ENCODE measurements around the gene DYRK1A. TPM values are rescaled to one million over a fixed set of nuclear protein-coding genes. Genes with fewer than 3 reads are reported as not detected.
"Not testable (repeated sequence)": the region's sequence is repeated elsewhere in the genome, so short reads cannot be mapped to it uniquely, and the experiment has no call there.

Gene DYRK1A
- polyA plus RNA-seq, 3 donors: 60.4 to 74.4 (median 66.5) TPM

- not testable (repeated sequence) for DNase-seq
Observed at GRCh38 chr21:37524944-37525343, 158.4 kb downstream of the DYRK1A start.

DNA sequence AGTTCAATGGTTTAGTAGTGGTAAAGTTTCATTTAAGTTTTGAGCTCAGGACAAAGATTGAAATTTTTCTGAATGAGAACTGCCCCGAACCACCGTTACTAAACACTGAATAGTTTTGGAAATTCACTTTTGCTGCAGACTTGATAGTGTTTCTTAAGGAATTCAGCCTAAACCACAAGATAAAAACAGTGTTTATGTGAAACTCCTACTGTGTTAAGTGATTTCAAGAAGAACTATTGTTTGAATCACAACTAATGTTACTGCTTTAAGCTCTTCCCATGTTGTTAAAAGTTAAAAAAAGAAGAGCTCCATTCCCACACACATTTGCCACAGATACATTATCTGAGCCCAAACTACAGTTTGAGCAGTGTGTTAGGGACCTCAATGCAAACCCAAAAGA, 159.2 kb downstream of the DYRK1A start:
- DNase-seq: no peak

- DNase-seq: no peak
Observed at GRCh38 chr21:37527103-37527502, 160.5 kb downstream of the DYRK1A start.

DNA sequence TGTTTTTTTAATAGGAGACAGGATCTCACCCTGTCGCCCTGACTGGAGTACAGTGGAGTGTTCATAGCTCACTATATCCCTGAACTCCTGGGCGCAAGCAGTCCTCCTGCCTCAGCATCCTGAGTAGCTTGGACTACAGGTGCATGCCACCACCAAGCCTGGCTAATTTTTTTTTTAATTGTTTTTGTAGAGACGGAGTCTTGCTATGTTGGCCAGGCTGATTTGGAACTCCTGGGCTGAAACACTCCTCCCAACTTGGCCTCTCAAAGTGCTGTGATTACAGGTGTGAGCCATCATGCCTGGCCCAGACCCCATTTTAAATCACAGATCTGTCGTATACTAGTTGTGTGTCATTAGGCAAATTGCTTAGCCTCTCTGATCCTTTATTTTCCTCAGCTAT, 161.1 kb downstream of the DYRK1A start:
- no peak for DNase-seq

DNA sequence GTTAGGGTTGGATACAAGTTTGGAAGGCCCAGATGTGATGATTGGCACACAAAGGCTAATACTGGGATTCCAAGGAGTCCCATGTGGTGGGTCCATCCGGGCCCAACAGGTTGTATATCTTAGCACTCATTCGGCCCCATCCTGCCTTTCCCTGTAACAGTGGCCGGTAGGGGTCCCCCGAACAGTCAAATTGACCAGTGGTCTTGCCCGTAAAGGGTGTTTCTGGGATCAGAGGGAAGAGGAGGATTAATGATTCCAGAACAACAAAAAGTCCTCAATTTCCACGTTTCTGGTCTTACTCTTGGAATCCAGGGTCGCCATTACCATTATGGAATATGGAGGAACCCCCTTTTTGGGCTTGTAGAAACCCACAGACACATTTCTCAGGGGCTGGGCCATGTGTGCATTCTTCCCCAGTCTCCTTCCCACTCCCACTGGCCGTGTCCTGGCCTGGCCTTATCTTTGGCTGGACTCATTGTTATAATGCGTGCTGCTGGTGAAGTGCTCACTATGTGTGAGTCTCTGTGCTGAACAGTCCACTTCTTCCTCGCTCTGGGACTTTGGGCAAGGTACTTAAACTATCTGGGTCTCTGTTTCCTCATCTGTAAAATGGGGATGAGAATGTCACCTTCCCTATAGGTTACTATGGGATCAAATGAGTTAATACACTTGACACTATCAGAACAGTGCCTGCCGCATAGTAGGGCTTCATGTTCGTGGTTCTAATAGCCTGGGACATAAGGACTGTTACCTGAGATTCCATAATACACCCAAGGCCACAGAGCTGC, 161.8 kb downstream of the DYRK1A start:
- no peak for DNase-seq

- DNase-seq: no peak
Observed at GRCh38 chr21:37529649-37530048, 163.1 kb downstream of the DYRK1A start.

GRCh38 chr21:37530901-37531351, 164.4 kb downstream of the DYRK1A start:
- peak; percentile 33 for DNase-seq

DNA sequence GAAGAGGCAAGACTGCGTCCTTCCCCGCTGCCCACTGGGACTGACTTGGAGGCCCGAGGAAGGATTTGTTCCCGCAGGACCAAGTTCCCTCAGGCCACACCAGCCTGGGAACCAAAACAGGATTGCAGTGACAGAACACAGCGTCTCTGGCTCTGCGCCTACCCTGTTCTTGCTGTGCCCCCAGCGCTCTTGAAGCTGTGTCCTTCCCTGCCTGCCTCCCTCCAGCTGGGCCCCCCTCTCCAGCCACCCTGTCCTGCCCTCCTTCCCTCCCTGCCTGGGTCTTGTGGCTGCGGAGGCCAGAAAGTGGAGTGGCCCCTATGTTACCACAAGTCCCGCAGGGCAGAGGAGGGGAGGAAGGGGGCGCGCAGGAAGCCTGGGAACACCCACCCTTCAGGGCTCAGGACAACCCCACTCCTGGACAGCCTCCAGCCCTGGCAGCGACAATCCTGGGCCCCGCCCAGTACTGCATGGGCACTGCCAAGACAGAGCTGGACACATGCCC, 164.9 kb downstream of the DYRK1A start:
- no peak for DNase-seq

GRCh38 chr21:37532868-37533780, 166.6 kb downstream of the DYRK1A start:
- no peak for DNase-seq

DNA sequence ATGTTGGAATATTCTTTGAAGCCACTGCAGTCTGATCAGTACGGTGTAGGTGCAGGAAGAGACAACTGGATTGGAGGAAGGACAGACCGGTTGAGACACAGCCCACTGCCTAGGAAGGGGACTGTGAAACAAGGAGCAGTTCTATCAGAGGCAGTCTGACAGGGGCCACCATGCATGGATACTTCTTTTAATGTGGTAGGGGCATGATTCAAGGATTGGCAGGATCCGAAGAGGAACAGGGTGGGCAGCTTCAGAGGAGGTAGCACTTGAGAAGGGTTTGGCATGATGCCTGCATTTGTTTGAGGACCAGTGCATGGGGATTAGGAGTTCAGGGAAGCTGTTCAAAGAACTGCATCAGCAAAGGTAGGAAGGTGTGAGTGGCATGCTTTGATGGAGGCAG, 167.9 kb downstream of the DYRK1A start:
- no peak for DNase-seq

DNA sequence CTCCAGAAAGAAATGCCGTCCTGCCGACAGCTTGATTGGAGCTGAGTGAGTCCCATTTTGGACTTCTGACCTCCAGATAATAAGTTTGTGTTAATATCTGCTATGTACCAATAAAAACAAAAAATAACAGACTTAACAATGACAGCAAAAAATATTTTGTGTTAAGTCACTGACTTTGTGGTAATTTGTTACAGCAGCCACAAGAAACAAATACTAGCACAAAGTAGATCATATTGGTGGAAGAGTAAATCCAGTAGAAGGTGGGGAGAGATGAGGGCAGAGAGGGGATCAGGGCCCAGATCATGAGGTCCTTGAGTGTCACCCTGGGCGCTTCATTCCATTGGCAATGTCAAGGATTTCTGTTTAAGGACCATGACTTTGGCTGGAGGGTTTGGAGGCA, 168.6 kb downstream of the DYRK1A start:
- DNase-seq: no peak

GRCh38 chr21:37535672-37536071, 169.1 kb downstream of the DYRK1A start:
- DNase-seq: no peak

- DNase-seq: no peak
Observed at GRCh38 chr21:37536616-37537278, 170.2 kb downstream of the DYRK1A start.

DNA sequence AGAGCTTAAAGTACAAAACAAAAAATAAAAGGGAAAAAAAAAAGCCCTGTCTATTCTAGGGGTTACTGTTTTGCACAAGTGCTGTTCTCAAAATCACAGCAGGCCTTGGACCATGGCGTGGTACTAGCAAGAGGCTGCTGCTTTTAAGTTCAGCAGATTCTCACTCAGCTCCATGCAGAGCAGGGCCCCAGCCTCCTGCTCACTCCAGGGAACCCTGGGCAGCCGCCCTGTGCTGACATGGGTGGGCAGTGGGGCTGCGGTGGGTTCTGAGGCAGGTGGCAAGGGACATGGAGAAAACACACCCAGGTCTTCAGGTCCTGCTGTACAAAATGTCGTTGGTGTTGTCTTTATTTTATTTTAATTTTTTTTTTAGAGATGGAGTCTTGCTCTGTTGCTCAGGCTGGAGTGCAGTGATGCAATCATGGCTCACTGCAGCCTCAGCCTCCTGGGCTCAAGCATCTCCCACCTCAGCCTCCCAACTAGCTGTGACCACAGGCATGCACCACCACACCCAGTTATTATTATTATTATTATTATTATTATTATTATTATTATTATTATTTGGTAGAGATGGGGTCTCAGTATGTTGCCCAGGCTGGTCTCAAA, 170.9 kb downstream of the DYRK1A start:
- DNase-seq: no peak

DNA sequence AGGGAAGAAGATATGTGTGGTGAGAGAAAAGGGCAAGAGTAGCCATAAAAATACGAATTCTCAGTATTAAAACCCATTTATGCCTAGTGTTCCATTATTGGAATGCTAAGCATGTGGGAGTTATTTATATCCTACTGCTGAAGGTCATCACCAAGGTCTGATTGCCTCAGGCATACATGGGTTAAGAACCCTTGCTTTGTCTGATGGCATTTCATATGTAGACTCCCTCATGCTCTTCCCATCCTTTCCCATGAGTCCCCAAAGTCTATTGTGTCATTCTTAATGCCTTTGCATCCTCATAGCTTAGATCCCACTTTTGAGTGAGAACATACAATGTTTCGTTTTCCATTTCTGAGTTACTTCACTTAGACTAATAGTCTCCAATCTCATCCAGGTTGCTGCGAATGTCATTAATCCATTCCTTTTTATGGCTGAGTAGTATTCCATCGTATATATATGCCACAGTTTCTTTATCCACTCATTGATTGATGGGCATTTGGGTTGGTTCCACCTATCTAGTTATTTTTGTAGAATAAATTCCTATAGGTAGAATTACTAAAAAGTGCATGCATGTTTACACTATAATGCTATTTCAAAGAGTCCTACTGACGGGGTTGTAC, 172.5 kb downstream of the DYRK1A start:
- DNase-seq: no peak

DNA sequence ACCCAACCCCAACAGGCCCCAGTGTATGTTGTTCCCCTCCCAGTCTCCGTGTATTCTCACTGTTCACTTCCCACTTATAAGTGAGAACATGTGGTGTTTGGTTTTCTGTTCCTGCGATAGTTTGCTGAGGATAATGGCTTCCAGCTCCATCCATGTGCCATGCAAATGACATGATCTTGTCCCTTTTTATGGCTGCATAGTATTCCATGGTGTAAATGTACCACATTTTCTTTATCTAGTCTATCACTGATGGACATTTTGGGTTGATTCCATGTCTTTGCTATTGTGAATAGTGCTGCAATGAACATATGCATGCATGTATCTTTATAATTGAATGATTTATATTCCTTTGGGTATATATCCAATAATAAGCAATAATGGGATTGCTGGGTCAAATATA, 174.6 kb downstream of the DYRK1A start:
- DNase-seq: not testable (repeated sequence)

DNA sequence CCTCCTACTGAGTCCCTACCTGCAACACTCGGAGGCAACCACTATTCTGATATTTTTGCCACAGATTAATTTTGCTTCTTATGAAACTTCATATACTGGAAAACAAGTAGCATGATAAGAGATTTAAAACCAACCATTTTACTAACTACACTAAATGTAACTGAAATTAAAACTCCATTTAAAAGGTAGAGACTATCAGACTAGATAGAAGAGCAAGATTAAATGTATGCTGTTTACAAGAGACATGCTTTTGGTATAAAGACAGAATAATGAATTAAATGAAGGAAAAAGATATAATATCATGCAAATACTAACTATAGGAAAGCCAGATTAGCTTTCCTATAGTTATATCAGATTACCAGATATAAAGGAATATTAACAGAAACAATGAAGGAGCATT, 175.9 kb downstream of the DYRK1A start:
- no peak for DNase-seq

GRCh38 chr21:37546299-37546908, 179.8 kb downstream of the DYRK1A start:
- no peak for DNase-seq

- DNase-seq: peak; percentile 91
Observed at GRCh38 chr21:37546949-37547614, 180.5 kb downstream of the DYRK1A start.

- DNase-seq: no peak
Observed at GRCh38 chr21:37547615-37548200, 181.1 kb downstream of the DYRK1A start.

All from renal pelvis (tissue), 4 donors.